K562 (cell line): ENCODE results near the gene CARS2. TPM values are rescaled to one million over a fixed set of nuclear protein-coding genes. Genes with fewer than 3 reads are reported as not detected.
A peak's percentile ranks its signal among the peaks of the same experiment; 100 is the strongest.

ENCODE experiments used
- ARID2 ChIP-seq: fragments of 450-650 bp; IDR thresholded peaks from 2 replicates; pipeline ENCODE4 v1.6.1; 2017; ENCODE audit warnings: antibody characterized with exemption, mild to moderate bottlenecking
- CXXC5 ChIP-seq: fragments of 250-450 bp; sonication (Bioruptor Pico); IDR thresholded peaks from 2 replicates; pipeline ENCODE4 v1.8.0; 2022; ENCODE audit warnings: inconsistent platforms, mild to moderate bottlenecking, moderate library complexity
- PRDM10 ChIP-seq: fragments of 450-650 bp; IDR thresholded peaks from 2 replicates; pipeline ENCODE4 v1.6.1; 2018; ENCODE audit not compliant: partially characterized antibody
- SRSF7 ChIP-seq: fragments of 200-400 bp; formaldehyde crosslinking; optimal IDR thresholded peaks from 2 replicates; pipeline ENCODE3; 2017; ENCODE audit warnings: mild to moderate bottlenecking, low read depth, low read length
- TCF7 ChIP-seq: sonication (generic); IDR thresholded peaks from 2 replicates; pipeline ENCODE4 v1.6.1; 2016; ENCODE audit warnings: antibody characterized with exemption, borderline replicate concordance
- THAP12 ChIP-seq: fragments of 250-450 bp; sonication (Bioruptor Pico); IDR thresholded peaks from 2 replicates; pipeline ENCODE4 v1.9.0; 2021; ENCODE audit warnings: mild to moderate bottlenecking, inconsistent platforms
- TRIM25 ChIP-seq: fragments of 450-650 bp; IDR thresholded peaks from 2 replicates; pipeline ENCODE4 v1.7.0; 2016; ENCODE audit warnings: borderline replicate concordance
- UBTF ChIP-seq, 2 experiments: IDR thresholded peaks; 2 replicates each; pipeline ENCODE4 v1.6.1; 2012; ENCODE audit warnings: improper control_type of control experiment in 2 of 2, low read depth in 2 of 2, low read length in 2 of 2, borderline replicate concordance in 1 of 2
- ZBTB1 ChIP-seq: sonication (generic); formaldehyde crosslinking; IDR thresholded peaks from 2 replicates; pipeline ENCODE4 v1.8.1; 2023; ENCODE audit warnings: missing genetic modification reagents, low read depth, mild to moderate bottlenecking, borderline replicate concordance
- ZC3H8 ChIP-seq: fragments of 450-650 bp; IDR thresholded peaks from 2 replicates; pipeline ENCODE4 v1.6.1; 2017
- ZNF639 ChIP-seq, 2 experiments: fragments of 200-800 bp in 1 of 2; sonication (Bioruptor generic) in 1 of 2; sonication (generic) in 1 of 2; formaldehyde crosslinking in 1 of 2; IDR thresholded peaks in 1 of 2; conservative IDR thresholded peaks in 1 of 2; 2 replicates each; pipeline versions ENCODE4 v1.5.0 to v1.6.1; 2016 to 2020; ENCODE audit warnings: missing compliant biosample characterization in 1 of 2, missing genetic modification characterization in 1 of 2, missing genetic modification reagents in 1 of 2
- polyA plus RNA-seq, 8 experiments: library from polyadenylated mRNA; depleted of rRNA in 4 of 8; stranded (reverse) in 5 of 8; unstranded in 3 of 8; fragments of >200 nt; fragmentation: Nextera tagmentation in 2 of 8; fragmentation: Illumina TruSeq in 1 of 8; extraction: Ambion mirVana in 2 of 8; extraction: Trizol in 1 of 8; gene quantifications; 2 replicates each; pipeline versions ENCODE4 v1.2.1 to v1.2.3, GENCODE V29; 2011 to 2014; ENCODE audit warnings: inconsistent platforms in 1 of 8, missing spikeins in 1 of 8
- total RNA-seq, 7 experiments: library from RNA; depleted of rRNA in 6 of 7; stranded (reverse); fragments of >200 nt in 6 of 7; fragmentation: Illumina TruSeq in 2 of 7; extraction: Trizol in 2 of 7; gene quantifications; 2 replicates each; pipeline versions ENCODE4 v1.2.1 to v1.2.3, GENCODE V29; 2011 to 2021; ENCODE audit warnings: low replicate concordance in 1 of 7
- TF ChIP-seq, protein P1 (sequence below): fragments of 450-650 bp; IDR thresholded peaks from one replicate; pipeline ENCODE4 v1.6.1; 2018; ENCODE audit warnings: mild to moderate bottlenecking, moderate library complexity; ENCODE audit not compliant: partially characterized antibody

Gene CARS2
- total and polyA plus RNA-seq, 9 of the 15 experiments (the other 6 are each of a cell fraction or from before 2014, with no cell fraction given), result 1.7 to 37.4 (median 30.5) TPM

GRCh38 chr13:110713981-110714796 is 8.3 kb upstream of the CARS2 start (continued):
- TF ChIP-seq THAP12 (CRISPR knock-in tag) (no peak), CXXC5 (no peak), UBTF (IDR thresholded peaks at IDR 0.05; ENCODE audit: borderline replicate concordance in 1 of 2, low read depth in 2 of 2, low read length in 2 of 2) (0 out of 4 replicates have a peak, but pooled peaks have one; percentile 37 to 42), PRDM10 (peak; percentile 55), ZBTB1 (CRISPR knock-in tag) (no peak), ARID2 (no peak), TCF7 (no peak), ZNF639 (CRISPR knock-in tag; conservative IDR thresholded peaks at IDR 0.05 in 1 of 2, IDR thresholded peaks at IDR 0.05 in 1 of 2) (no peak), SRSF7 (no peak), TRIM25 (no peak), ZC3H8 (no peak)
- TF ChIP-seq, protein P1, sequence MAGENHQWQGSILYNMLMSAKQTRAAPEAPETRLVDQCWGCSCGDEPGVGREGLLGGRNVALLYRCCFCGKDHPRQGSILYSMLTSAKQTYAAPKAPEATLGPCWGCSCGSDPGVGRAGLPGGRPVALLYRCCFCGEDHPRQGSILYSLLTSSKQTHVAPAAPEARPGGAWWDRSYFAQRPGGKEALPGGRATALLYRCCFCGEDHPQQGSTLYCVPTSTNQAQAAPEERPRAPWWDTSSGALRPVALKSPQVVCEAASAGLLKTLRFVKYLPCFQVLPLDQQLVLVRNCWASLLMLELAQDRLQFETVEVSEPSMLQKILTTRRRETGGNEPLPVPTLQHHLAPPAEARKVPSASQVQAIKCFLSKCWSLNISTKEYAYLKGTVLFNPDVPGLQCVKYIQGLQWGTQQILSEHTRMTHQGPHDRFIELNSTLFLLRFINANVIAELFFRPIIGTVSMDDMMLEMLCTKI, result no peak
